ENCODE results near the gene ELANE. TPM values are rescaled to one million over a fixed set of nuclear protein-coding genes. Genes with fewer than 3 reads are reported as not detected.

ELANE gene
- total and polyA plus RNA-seq, 7 donors: 0.64 to 3.6 (median 1.8) TPM; not detected in 3

DNA sequence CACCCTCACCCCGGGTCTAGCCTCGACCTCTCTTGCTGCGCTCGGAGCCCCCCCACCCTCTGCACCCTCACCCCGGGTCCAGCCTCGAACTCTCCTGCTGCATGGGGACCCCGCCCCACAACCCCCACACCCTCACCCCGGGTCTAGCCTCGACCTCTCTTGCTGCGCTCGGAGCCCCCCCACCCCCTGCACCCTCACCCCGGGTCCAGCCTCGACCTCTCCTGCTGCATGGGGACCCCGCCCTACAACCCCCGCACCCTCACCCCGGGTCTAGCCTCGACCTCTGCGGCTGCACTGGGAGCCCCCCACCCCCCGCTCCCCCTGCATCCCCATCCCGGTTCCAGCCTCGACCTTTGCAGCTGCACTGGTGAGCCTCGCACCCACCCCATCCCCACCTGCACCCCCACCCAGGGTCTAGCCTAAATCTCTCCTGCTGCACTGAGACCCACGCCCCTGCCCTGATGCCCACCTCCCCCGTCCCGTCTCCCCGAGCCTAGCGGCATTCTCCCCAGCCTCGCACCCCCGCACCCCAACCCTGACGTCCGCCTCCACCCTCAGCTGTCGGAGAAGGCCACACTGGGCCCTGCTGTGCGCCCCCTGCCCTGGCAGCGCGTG is 9.1 kb downstream of the ELANE start:
- Histone ChIP-seq H3K36me3 (no peaks in the 10 kb centered on the region), H3K27me3 (peaks cover 21 to 58% (median 42%) of the 10 kb centered on the region in 3 donors), H3K4me3 (peak overlapping the region in 2 of 4 donors; percentile 37 to 45), H3K27ac (no peak overlapping the region), H3K9me3 (no peaks in the 10 kb centered on the region), H3K4me1 (peaks cover 0 to 41% (median 30%) of the 10 kb centered on the region in 4 donors)
- intact Hi-C loops (cut with DNase I): no loop called here
- no peak for DNase-seq
- WGBS, 2 donors: 49 to 64% methylated on average over 33 to 35 of the region's 35 CpGs
- TF ChIP-seq POLR2A (IDR thresholded peaks at IDR 0.05) (no peak), POLR2AphosphoS5 (IDR thresholded peaks at IDR 0.05) (no peak), EP300 (IDR thresholded peaks at IDR 0.05) (no peak)
- TF ChIP-seq, protein P1, sequence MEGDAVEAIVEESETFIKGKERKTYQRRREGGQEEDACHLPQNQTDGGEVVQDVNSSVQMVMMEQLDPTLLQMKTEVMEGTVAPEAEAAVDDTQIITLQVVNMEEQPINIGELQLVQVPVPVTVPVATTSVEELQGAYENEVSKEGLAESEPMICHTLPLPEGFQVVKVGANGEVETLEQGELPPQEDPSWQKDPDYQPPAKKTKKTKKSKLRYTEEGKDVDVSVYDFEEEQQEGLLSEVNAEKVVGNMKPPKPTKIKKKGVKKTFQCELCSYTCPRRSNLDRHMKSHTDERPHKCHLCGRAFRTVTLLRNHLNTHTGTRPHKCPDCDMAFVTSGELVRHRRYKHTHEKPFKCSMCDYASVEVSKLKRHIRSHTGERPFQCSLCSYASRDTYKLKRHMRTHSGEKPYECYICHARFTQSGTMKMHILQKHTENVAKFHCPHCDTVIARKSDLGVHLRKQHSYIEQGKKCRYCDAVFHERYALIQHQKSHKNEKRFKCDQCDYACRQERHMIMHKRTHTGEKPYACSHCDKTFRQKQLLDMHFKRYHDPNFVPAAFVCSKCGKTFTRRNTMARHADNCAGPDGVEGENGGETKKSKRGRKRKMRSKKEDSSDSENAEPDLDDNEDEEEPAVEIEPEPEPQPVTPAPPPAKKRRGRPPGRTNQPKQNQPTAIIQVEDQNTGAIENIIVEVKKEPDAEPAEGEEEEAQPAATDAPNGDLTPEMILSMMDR (IDR thresholded peaks at IDR 0.05): no peak

DNA sequence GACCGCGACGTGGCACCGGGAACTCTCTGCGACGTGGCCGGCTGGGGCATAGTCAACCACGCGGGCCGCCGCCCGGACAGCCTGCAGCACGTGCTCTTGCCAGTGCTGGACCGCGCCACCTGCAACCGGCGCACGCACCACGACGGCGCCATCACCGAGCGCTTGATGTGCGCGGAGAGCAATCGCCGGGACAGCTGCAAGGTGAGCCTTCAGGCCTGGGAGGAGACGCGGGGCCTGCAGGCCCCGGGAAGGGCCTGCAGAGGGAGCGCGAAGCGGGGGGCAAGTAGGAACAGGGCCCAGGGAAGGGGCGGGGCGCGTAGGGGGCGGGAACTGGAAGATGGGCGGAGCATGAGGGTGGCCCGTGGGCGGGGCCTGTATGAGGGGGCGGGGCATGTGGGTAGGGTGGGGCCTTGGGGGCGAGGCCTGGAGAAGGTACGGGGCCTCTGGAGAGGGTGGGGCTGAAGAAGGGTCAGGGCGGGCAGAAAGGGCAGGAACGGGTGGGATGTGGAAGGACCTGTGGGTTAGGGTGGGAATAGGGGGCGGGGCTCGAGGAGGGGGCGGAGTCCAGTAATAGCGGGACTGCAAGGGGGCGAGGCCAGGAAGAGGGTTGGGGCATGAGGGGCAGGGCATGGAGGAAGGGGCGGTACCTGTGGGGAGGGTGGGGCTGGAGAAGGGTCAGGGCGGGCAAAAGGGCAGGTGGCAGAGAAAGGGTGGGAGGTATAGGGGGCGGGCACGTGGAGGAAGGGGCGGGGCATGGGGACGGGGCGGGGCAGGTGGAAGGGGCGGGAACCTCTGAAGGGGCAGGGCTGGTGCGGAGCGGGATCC is 9.9 kb downstream of the ELANE start:
- Histone ChIP-seq H3K27me3 (peaks cover 21 to 52% (median 42%) of the 10 kb centered on the region in 3 donors), H3K4me3 (peak overlapping the region in 1 of 4 donors; percentile 5), H3K4me1 (peaks cover 0 to 41% (median 30%) of the 10 kb centered on the region in 4 donors), H3K36me3 (no peaks in the 10 kb centered on the region), H3K9me3 (no peaks in the 10 kb centered on the region), H3K27ac (no peak overlapping the region)
- WGBS, 2 donors: 24% methylated on average over 60 of the region's 60 CpGs
- DNase-seq: no peak
- intact Hi-C loops (cut with DNase I): no loop called here
- TF ChIP-seq, protein P1 (IDR thresholded peaks at IDR 0.05): no peak
- no peak for TF ChIP-seq POLR2A (IDR thresholded peaks at IDR 0.05)
- TF ChIP-seq POLR2AphosphoS5 (IDR thresholded peaks at IDR 0.05): no peak
- no peak for TF ChIP-seq EP300 (IDR thresholded peaks at IDR 0.05)

DNA sequence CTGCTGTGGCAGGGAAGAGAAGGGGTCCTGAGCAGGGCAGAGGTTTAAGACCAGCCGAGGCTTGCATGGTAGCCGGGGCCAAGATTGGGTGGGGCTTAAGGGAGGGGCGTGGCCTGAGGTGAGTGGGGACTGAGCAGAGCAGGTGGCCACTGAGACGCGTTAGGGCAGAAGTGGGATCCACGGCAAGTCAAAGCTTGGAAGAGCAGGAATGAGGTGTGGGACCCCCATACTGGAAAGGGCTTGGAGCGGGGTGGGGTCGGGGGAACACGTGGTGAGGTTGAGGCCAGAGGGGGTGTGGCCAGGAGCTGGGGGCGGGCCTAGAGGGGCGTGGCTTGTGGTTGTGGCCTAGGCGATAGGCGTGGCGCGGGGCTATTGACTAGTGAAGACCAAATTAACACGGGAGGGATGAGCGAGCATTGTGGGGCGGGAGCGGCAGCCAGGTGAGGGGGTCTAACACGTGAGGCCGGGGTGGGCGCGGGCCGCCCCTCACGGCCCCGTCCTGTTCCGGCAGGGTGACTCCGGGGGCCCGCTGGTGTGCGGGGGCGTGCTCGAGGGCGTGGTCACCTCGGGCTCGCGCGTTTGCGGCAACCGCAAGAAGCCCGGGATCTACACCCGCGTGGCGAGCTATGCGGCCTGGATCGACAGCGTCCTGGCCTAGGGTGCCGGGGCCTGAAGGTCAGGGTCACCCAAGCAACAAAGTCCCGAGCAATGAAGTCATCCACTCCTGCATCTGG is 10.6 kb downstream of the ELANE start:
- H3K4me1 ChIP-seq: peaks cover 0 to 41% (median 30%) of the 10 kb centered on the region in 4 donors
- no peak for DNase-seq
- TF ChIP-seq EP300 (IDR thresholded peaks at IDR 0.05): no peak
- no peak for TF ChIP-seq POLR2A (IDR thresholded peaks at IDR 0.05)
- TF ChIP-seq, protein P1 (IDR thresholded peaks at IDR 0.05): no peak
- TF ChIP-seq POLR2AphosphoS5 (IDR thresholded peaks at IDR 0.05): no peak
- H3K4me3 ChIP-seq: peak overlapping the region in 1 of 4 donors; percentile 16
- 22 to 24% methylated on average over 48 of the region's 48 CpGs for WGBS, 2 donors
- peaks cover 21 to 52% (median 37%) of the 10 kb centered on the region in 3 donors for H3K27me3 ChIP-seq
- no peaks in the 10 kb centered on the region for H3K9me3 ChIP-seq
- intact Hi-C loops (cut with DNase I): no loop called here
- H3K27ac ChIP-seq: no peak overlapping the region
- H3K36me3 ChIP-seq: peaks cover 0 to 6% (median 2%) of the 10 kb centered on the region in 4 donors

DNA sequence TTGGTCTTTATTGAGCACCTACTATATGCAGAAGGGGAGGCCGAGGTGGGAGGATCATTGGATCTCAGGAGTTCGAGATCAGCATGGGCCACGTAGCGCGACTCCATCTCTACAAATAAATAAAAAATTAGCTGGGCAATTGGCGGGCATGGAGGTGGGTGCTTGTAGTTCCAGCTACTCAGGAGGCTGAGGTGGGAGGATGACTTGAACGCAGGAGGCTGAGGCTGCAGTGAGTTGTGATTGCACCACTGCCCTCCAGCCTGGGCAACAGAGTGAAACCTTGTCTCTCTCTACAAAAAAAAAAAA is 11.2 kb downstream of the ELANE start:
- no peak overlapping the region for H3K27ac ChIP-seq
- 58 to 76% methylated on average over 7 of the region's 7 CpGs for WGBS, 2 donors
- DNase-seq: no peak
- H3K4me1 ChIP-seq: peaks cover 0 to 43% (median 31%) of the 10 kb centered on the region in 4 donors
- H3K36me3 ChIP-seq: peaks cover 0 to 11% (median 8%) of the 10 kb centered on the region in 4 donors
- no peaks in the 10 kb centered on the region for H3K9me3 ChIP-seq
- H3K4me3 ChIP-seq: no peak overlapping the region
- H3K27me3 ChIP-seq: peaks cover 21 to 47% (median 37%) of the 10 kb centered on the region in 3 donors
- TF ChIP-seq POLR2AphosphoS5 (IDR thresholded peaks at IDR 0.05) (no peak), POLR2A (IDR thresholded peaks at IDR 0.05) (no peak), EP300 (IDR thresholded peaks at IDR 0.05) (no peak)
- TF ChIP-seq, protein P1 (IDR thresholded peaks at IDR 0.05): no peak
- intact Hi-C loops (cut with DNase I): no loop called here

All from sigmoid colon (tissue), 7 donors.